ENCODE results near the gene ARL5A.

DNA sequence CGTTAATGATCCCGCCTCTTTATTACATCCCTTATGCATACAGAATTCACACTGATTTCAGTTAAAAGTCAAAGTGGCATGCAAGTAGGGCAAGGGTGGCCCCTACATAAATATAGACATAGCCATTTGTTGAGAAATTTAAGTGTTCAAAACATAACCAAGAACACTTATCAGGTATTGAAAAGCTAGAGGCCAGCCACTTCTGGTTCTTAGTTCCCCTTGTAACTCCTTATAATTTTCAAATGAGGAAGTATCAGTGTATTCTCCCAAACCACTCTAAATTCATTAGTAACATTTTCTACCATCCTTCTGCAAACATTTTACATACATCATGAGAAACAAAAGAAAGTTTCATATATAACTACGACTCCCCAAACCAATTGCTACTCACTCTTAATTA, 5.8 kb upstream of the ARL5A start:
- no peak for TF ChIP-seq POLR2A (IDR thresholded peaks at IDR 0.05)
- no peak for TF ChIP-seq EP300 (IDR thresholded peaks at IDR 0.05)

Measured in ovary (tissue), 1 donor.